ENCODE data around the gene HLA-B. TPM values are rescaled to one million over a fixed set of nuclear protein-coding genes. Genes with fewer than 3 reads are reported as not detected.
A peak's percentile ranks its signal among the peaks of the same experiment; 100 is the strongest.

HLA-B gene
- total RNA-seq, 3 donors from 2014 or later, result 1,294 to 6,470 (median 3,045) TPM

GRCh38 chr6:31351401-31352309, 5.3 kb downstream of the HLA-B start:
- no peak for TF ChIP-seq CTCF (IDR thresholded peaks at IDR 0.05)
- no peak overlapping the region for H3K4me3 ChIP-seq
- no peaks in the 10 kb centered on the region for H3K9me3 ChIP-seq
- peaks cover 24% of the 10 kb centered on the region for H3K4me1 ChIP-seq (ENCODE audit: low read depth)
- ATAC-seq, result peak; percentile 50
- intact Hi-C loops (cut with DNase I, micrococcal nuclease), result loop anchor here in 1 of 2 donors (10.0 kb wide), 1 partner anchor 77 kb away; the partner anchor contains the start of gene HLA-C
- no peaks in the 10 kb centered on the region for H3K36me3 ChIP-seq (ENCODE audit: low read depth)
- DNase-seq, result no peak

- ATAC-seq (no peak), DNase-seq (no peak)
- intact Hi-C loops (cut with DNase I, micrococcal nuclease), result loop anchor here in 1 of 2 donors (10.0 kb wide), 1 partner anchor 76 kb away; the partner anchor contains the start of gene HLA-C
- no peak for TF ChIP-seq CTCF (IDR thresholded peaks at IDR 0.05)
- H3K9me3 ChIP-seq, result no peaks in the 10 kb centered on the region
- H3K4me3 ChIP-seq, result no peak overlapping the region
- no peaks in the 10 kb centered on the region for H3K36me3 ChIP-seq (ENCODE audit: low read depth)
- peaks cover 24% of the 10 kb centered on the region for H3K4me1 ChIP-seq (ENCODE audit: low read depth)
These were observed 6.0 kb downstream of the HLA-B start for GRCh38 chr6:31351033-31351380.

- ATAC-seq (peak; percentile 48), DNase-seq (no peak)
- intact Hi-C loops (cut with DNase I, micrococcal nuclease), result loop anchor here in 1 of 2 donors (10.0 kb wide), 1 partner anchor 76 kb away; the partner anchor contains the start of gene HLA-C
These were observed 6.6 kb downstream of the HLA-B start for GRCh38 chr6:31350196-31351032.

GRCh38 chr6:31349301-31349700, 7.7 kb downstream of the HLA-B start:
- Histone ChIP-seq H3K36me3 (ENCODE audit: low read depth) (no peaks in the 10 kb centered on the region), H3K4me3 (no peak overlapping the region), H3K4me1 (ENCODE audit: low read depth) (peaks cover 11% of the 10 kb centered on the region), H3K9me3 (no peaks in the 10 kb centered on the region)
- TF ChIP-seq CTCF (IDR thresholded peaks at IDR 0.05), result no peak
- no peak for ATAC-seq
- no peak for DNase-seq
- intact Hi-C loops (cut with DNase I, micrococcal nuclease), result no loop called here

More at GRCh38 chr6:31350196-31351032, 6.6 kb downstream of the HLA-B start:
- Histone ChIP-seq H3K4me1 (ENCODE audit: low read depth) (peaks cover 21% of the 10 kb centered on the region), H3K36me3 (ENCODE audit: low read depth) (no peaks in the 10 kb centered on the region), H3K4me3 (no peak overlapping the region), H3K9me3 (no peaks in the 10 kb centered on the region)
- TF ChIP-seq CTCF (IDR thresholded peaks at IDR 0.05), result no peak

GRCh38 chr6:31345026-31345730, 11.8 kb downstream of the HLA-B start:
- intact Hi-C loops (cut with DNase I, micrococcal nuclease), result no loop called here
- DNase-seq (no peak), ATAC-seq (no peak)
- no peak overlapping the region for H3K4me3 ChIP-seq
- no peaks in the 10 kb centered on the region for H3K4me1 ChIP-seq (ENCODE audit: low read depth)
- H3K9me3 ChIP-seq, result no peaks in the 10 kb centered on the region
- TF ChIP-seq CTCF (IDR thresholded peaks at IDR 0.05), result no peak
- H3K36me3 ChIP-seq (ENCODE audit: low read depth), result no peaks in the 10 kb centered on the region

Measured in mucosa of descending colon (tissue), 3 donors.